Activated CD4-positive, CD25-positive, alpha-beta regulatory T cell treated with anti-CD3 and anti-CD28 coated beads, Interleukin-2, amount 50 U/mL, for 72 hours (primary cell): Measurements from ENCODE around the gene HIPK2.

ENCODE experiments used
- DNase-seq: peaks from one replicate; pipeline ENCODE4 v3.0.0; 2021

HIPK2 gene

GRCh38 chr7:139750459-139751095 lies 27.2 kb downstream of the HIPK2 start:
- DNase-seq: no peak

DNA sequence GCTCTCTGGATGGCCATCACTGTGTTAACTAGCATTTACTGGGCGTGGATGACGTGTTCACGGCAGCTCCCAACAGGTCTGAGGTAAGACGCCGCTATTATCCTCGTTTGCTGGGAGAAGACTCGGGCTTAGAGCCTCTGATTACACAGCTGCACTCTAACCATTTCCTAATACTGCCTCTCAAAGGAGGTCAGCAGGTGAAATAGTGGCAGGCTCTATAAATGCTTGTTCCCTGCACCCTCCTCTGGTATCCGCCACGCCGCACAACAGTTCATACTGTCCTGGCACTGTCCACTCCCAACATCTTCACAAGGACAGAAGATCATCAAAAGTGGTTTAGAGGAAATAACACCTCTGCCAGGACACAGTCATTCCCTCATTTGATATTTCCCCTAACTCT lies 28.3 kb downstream of the HIPK2 start:
- DNase-seq: no peak

GRCh38 chr7:139748941-139749340 lies 28.9 kb downstream of the HIPK2 start:
- no peak for DNase-seq

- no peak for DNase-seq
These were observed 29.4 kb downstream of the HIPK2 start for GRCh38 chr7:139748373-139748765.

DNA sequence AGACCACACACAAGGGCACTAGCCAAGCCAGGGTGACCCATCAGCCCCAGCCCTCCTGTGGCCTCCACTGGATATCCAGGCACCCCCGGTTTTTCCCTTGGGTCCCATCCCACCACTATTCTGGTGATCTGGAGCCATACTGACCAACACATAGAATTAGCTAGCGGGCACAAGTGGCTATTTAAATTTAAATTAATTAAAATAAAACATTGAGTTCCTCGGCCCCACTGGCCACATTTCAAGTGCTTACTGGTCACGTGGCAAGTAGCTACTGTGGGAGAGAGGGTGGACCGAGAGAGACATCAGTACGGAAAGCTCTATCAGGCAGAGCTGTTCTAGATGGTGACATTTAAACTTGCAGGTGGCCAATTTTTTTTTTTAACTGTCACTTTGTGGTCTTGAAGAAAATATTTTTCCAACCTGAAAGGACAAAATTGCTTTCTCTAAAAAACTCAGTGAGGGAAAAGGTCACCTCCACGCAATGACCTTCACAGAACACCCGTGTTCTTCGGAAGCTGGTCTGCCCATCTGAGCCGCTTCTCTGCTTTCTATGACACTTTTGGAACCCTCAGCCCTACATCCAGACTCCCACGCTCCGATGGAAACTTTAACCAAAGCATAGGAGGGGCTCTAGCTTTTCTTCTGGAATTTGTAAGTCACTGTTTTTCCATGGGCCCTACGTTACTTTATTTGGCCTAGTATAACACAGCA lies 30.0 kb downstream of the HIPK2 start:
- DNase-seq: no peak

- no peak for DNase-seq
These were observed 31.1 kb downstream of the HIPK2 start for GRCh38 chr7:139746652-139747051.

GRCh38 chr7:139745678-139746143 lies 32.1 kb downstream of the HIPK2 start:
- no peak for DNase-seq

GRCh38 chr7:139744768-139745677 lies 32.8 kb downstream of the HIPK2 start:
- DNase-seq: no peak

DNA sequence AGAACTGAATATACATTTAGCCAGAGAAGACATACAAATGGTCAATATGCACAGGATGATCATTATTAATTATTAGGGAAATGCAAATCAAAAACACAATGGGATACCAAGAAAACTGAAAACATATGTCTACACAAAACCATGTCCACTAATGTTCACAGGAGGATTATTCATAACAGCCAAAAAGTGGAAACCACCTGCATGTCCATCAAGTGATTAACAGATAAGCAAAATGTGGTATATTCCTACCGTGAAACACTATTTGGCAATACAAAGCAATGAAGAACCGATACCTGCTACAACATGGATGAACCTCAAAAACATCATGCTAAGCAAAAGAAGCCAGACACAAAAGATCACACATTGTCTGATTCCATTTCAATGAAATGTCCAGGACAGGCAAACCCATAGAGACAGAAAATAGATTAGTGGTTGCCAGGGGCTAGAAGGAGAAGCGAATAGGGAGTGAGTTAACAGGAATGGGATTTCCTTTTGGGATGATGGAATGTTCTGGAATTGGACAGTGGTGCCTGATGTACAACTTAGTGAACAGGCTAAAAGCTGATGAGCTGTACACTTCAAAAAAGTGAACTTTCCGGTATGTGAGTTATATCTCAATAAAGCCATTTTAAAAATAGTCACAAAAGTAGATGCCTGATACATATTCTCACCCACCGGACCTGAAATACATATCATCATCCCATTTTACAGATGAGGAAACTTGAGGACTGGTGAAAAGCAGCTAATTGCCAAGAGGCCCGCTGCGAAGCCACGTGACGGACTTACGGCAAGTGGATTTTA lies 33.6 kb downstream of the HIPK2 start:
- DNase-seq: no peak

- no peak for DNase-seq
These were observed 34.4 kb downstream of the HIPK2 start for GRCh38 chr7:139743267-139743966.

GRCh38 chr7:139741789-139742344 lies 35.9 kb downstream of the HIPK2 start:
- DNase-seq: no peak

DNA sequence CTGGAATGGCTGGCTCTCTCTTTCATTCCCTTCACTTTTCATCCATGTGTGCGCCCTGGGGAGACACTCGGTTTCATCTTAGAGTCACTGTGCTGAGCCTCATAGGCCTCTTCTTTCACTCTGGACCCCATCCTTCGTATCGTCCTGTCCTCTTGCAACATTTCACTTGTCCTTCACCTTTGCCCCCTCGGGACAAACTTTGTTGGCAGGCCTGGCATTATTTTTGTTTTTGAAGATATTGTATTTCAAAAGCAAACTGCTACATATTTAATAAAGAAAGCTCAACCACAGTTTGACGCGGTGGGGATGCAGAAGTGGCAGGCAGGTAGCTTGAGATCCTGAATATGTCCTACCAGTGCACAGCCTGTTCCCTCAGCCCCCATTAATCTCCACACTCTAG lies 36.6 kb downstream of the HIPK2 start:
- no peak for DNase-seq

- DNase-seq: no peak
These were observed 37.8 kb downstream of the HIPK2 start for GRCh38 chr7:139739863-139740597.

DNA sequence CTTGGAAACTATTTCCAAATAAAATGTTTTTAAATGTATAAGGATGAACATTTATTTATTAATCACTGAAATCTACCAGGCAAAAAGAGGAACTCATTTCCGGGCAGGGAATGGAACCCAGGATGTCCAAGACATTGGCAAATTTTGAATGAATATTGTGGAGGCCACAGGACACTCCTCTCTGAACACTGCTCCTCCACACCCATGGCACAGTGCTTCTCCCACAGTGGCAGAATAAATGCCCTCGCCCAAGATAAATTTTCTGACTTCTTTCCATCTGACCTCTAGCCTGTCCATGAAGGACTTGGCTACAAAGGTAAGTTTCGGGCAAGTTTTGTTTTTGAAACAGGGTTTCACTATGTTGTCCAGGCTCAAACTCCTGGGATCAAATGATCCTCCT lies 39.0 kb downstream of the HIPK2 start:
- no peak for DNase-seq

- no peak for DNase-seq
These were observed 39.7 kb downstream of the HIPK2 start for GRCh38 chr7:139738101-139738489.

- DNase-seq: no peak
These were observed 40.3 kb downstream of the HIPK2 start for GRCh38 chr7:139737221-139738100.

DNA sequence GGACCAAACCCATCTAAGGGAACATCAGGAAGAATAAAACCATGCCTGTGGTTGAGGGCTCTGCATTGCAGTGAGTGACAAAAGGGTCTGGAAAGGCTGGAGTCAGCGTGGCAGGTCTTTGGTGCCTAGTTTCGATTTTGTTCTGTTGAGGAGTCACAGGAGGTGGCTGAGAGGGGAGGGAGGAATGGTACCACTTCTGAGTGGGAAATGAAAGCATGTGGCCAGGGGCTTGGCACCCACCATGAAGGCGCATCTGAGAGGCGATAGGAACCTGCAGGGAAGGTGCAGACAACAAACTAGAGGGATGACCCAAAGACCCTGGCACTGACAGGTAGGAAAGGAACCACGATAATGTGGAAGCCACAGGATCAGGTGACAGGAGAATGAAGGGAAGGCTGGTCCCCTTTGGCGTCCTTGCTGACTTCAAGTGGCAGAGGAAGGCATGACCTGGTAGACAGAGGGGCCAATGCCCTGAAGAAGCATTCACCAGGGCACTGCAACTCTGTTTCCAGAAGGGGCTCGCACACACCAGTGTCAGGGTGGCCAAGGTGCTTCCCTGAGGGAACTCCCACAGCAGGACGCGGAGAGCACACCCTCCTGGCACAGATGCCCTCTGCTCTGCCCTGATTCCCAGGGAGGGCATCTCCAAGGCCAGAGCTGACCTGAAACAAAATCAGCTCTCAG lies 41.7 kb downstream of the HIPK2 start:
- no peak for DNase-seq

- DNase-seq: no peak
These were observed 42.3 kb downstream of the HIPK2 start for GRCh38 chr7:139735466-139735865.

GRCh38 chr7:139734395-139734794 lies 43.4 kb downstream of the HIPK2 start:
- no peak for DNase-seq
